Measurements from ENCODE around the gene HEMK1. TPM values are rescaled to one million over a fixed set of nuclear protein-coding genes. Genes with fewer than 3 reads are reported as not detected.

HEMK1 gene
- 10.9 TPM for total RNA-seq (ENCODE audit: unreplicated experiment)
- long read RNA-seq, full-length matches to known transcripts = 5 of 8 reads
- long read RNA-seq, partial matches to known transcripts = 2 of 8 reads
- long read RNA-seq, other reads (novel, unspliced or antisense) = 1 of 8 reads

- peak within 1 kb of the TSS; percentile 93 for H3K4me3 Mint-ChIP-seq (ENCODE audit: unreplicated experiment)
- H3K27ac Mint-ChIP-seq (ENCODE audit: unreplicated experiment) = peak within 1 kb of the TSS; percentile 75
- peaks cover 18% of the 10 kb centered on the region for H3K4me1 Mint-ChIP-seq (ENCODE audit: unreplicated experiment)
- peak; percentile 90 for DNase-seq (ENCODE audit: low spot score)
- peaks cover 15% of the 10 kb centered on the region for H3K36me3 Mint-ChIP-seq (ENCODE audit: low read depth, unreplicated experiment)
- no peak for TF ChIP-seq CTCF (IDR thresholded peaks at IDR 0.05; ENCODE audit: unreplicated experiment)
- peaks cover 19% of the 10 kb centered on the region for H3K27me3 Mint-ChIP-seq (ENCODE audit: unreplicated experiment)
- H3K9me3 Mint-ChIP-seq (ENCODE audit: unreplicated experiment) = no peaks in the 10 kb centered on the region
Measured at GRCh38 chr3:50568947-50569749, at the start of gene HEMK1. HEMK1 (plus strand) TSS chr3:50569522; CDS start chr3:50571105, 1,583 bp downstream.

GRCh38 chr3:50520849-50521248 lies 48.5 kb upstream of the HEMK1 start:
- Mint-ChIP-seq H3K4me3 (ENCODE audit: unreplicated experiment) (no peak overlapping the region), H3K4me1 (ENCODE audit: unreplicated experiment) (peaks cover 15% of the 10 kb centered on the region), H3K9me3 (ENCODE audit: unreplicated experiment) (no peaks in the 10 kb centered on the region)

GRCh38 chr3:50521572-50521971 lies 47.8 kb upstream of the HEMK1 start:
- Mint-ChIP-seq H3K36me3 (ENCODE audit: low read depth, unreplicated experiment) (no peaks in the 10 kb centered on the region), H3K4me3 (ENCODE audit: unreplicated experiment) (no peak overlapping the region), H3K27ac (ENCODE audit: unreplicated experiment) (no peak overlapping the region), H3K4me1 (ENCODE audit: unreplicated experiment) (peaks cover 11% of the 10 kb centered on the region), H3K27me3 (ENCODE audit: unreplicated experiment) (peaks cover 8% of the 10 kb centered on the region), H3K9me3 (ENCODE audit: unreplicated experiment) (no peaks in the 10 kb centered on the region)
- DNase-seq (ENCODE audit: low spot score) = no peak
- no peak for TF ChIP-seq CTCF (IDR thresholded peaks at IDR 0.05; ENCODE audit: unreplicated experiment)

More at GRCh38 chr3:50520849-50521248, 48.5 kb upstream of the HEMK1 start:
- no peak for DNase-seq (ENCODE audit: low spot score)
- no peaks in the 10 kb centered on the region for H3K36me3 Mint-ChIP-seq (ENCODE audit: low read depth, unreplicated experiment)
- H3K27me3 Mint-ChIP-seq (ENCODE audit: unreplicated experiment) = peaks cover 8% of the 10 kb centered on the region
- no peak overlapping the region for H3K27ac Mint-ChIP-seq (ENCODE audit: unreplicated experiment)
- TF ChIP-seq CTCF (IDR thresholded peaks at IDR 0.05; ENCODE audit: unreplicated experiment) = no peak

- no peak for TF ChIP-seq CTCF (IDR thresholded peaks at IDR 0.05; ENCODE audit: unreplicated experiment)
- H3K36me3 Mint-ChIP-seq (ENCODE audit: low read depth, unreplicated experiment) = no peaks in the 10 kb centered on the region
- H3K4me3 Mint-ChIP-seq (ENCODE audit: unreplicated experiment) = no peak overlapping the region
- peaks cover 10% of the 10 kb centered on the region for H3K27me3 Mint-ChIP-seq (ENCODE audit: unreplicated experiment)
- H3K9me3 Mint-ChIP-seq (ENCODE audit: unreplicated experiment) = no peaks in the 10 kb centered on the region
- no peak for DNase-seq (ENCODE audit: low spot score)
- peaks cover 7% of the 10 kb centered on the region for H3K4me1 Mint-ChIP-seq (ENCODE audit: unreplicated experiment)
- no peak overlapping the region for H3K27ac Mint-ChIP-seq (ENCODE audit: unreplicated experiment)
Measured at GRCh38 chr3:50523279-50523811, 46.0 kb upstream of the HEMK1 start.

- DNase-seq (ENCODE audit: low spot score) = no peak
- Mint-ChIP-seq H3K9me3 (ENCODE audit: unreplicated experiment) (no peaks in the 10 kb centered on the region), H3K27ac (ENCODE audit: unreplicated experiment) (no peak overlapping the region), H3K4me3 (ENCODE audit: unreplicated experiment) (no peak overlapping the region), H3K36me3 (ENCODE audit: low read depth, unreplicated experiment) (no peaks in the 10 kb centered on the region), H3K4me1 (ENCODE audit: unreplicated experiment) (peaks cover 4% of the 10 kb centered on the region), H3K27me3 (ENCODE audit: unreplicated experiment) (peaks cover 15% of the 10 kb centered on the region)
- no peak for TF ChIP-seq CTCF (IDR thresholded peaks at IDR 0.05; ENCODE audit: unreplicated experiment)
Measured at GRCh38 chr3:50524746-50525145, 44.6 kb upstream of the HEMK1 start.

Measured in endothelial cell (in vitro differentiated cells).